Stimulated activated CD8-positive, alpha-beta memory T cell treated with anti-CD3 and anti-CD28 coated beads, Interleukin-12 subunit alpha, Interleukin-12 subunit beta, amount 100 ng/mL, for 24 hours (primary cell): ENCODE data around the gene MPP1.

Experiments
- DNase-seq: peaks from one replicate; pipeline ENCODE4 v3.0.0-alpha.2; 2020; ENCODE audit errors: extremely low read depth

Gene MPP1

GRCh38 chrX:154812341-154813101 lies 7.2 kb upstream of the MPP1 start:
- no peak for DNase-seq

- DNase-seq, result no peak
These were observed 4.8 kb upstream of the MPP1 start for GRCh38 chrX:154809939-154810665.

GRCh38 chrX:154806837-154807501 lies 1.7 kb upstream of the MPP1 start:
- DNase-seq, result no peak

GRCh38 chrX:154805696-154806091 lies 409 bp upstream of the MPP1 start:
- DNase-seq, result no peak

GRCh38 chrX:154804261-154804956 lies 876 bp downstream of the MPP1 start:
- DNase-seq, result no peak

- DNase-seq, result no peak
These were observed 2.3 kb downstream of the MPP1 start for GRCh38 chrX:154802947-154803346.

- no peak for DNase-seq
These were observed 4.6 kb downstream of the MPP1 start for GRCh38 chrX:154800478-154801210.

GRCh38 chrX:154799556-154800348 lies 5.5 kb downstream of the MPP1 start:
- no peak for DNase-seq

- no peak for DNase-seq
These were observed 8.3 kb downstream of the MPP1 start for GRCh38 chrX:154797006-154797405.

GRCh38 chrX:154795016-154795415 lies 10.3 kb downstream of the MPP1 start:
- DNase-seq, result no peak

- no peak for DNase-seq
These were observed 12.0 kb downstream of the MPP1 start for GRCh38 chrX:154793084-154793795.

GRCh38 chrX:154791939-154792338 lies 13.3 kb downstream of the MPP1 start:
- DNase-seq, result no peak

GRCh38 chrX:154791467-154791866 lies 13.8 kb downstream of the MPP1 start:
- no peak for DNase-seq

- no peak for DNase-seq
These were observed 19.6 kb downstream of the MPP1 start for GRCh38 chrX:154785716-154786115.

- no peak for DNase-seq
These were observed 20.9 kb downstream of the MPP1 start for GRCh38 chrX:154784149-154784995.

GRCh38 chrX:154780968-154781367 lies 24.3 kb downstream of the MPP1 start:
- DNase-seq, result no peak

- DNase-seq, result no peak
These were observed 26.0 kb downstream of the MPP1 start for GRCh38 chrX:154779261-154779660.

GRCh38 chrX:154776753-154777152 lies 28.5 kb downstream of the MPP1 start:
- no peak for DNase-seq
